Ishikawa (cell line): ENCODE data around the gene AGO3.

Source experiments
- FOXM1 ChIP-seq: IDR thresholded peaks from 2 replicates; pipeline ENCODE4 v1.6.1; 2012; ENCODE audit warnings: low read depth, borderline replicate concordance
- RAD21 ChIP-seq: IDR thresholded peaks from 2 replicates; pipeline ENCODE4 v1.6.1; 2012; ENCODE audit warnings: low read depth
- TAF1 ChIP-seq: IDR thresholded peaks from 2 replicates; pipeline ENCODE4 v1.6.1; 2012; ENCODE audit warnings: low read depth, mild to moderate bottlenecking
- ZBTB7A ChIP-seq: IDR thresholded peaks from 2 replicates; pipeline ENCODE4 v1.6.1; 2012; ENCODE audit warnings: low read depth
- TF ChIP-seq, protein P1 (sequence below): IDR thresholded peaks from 2 replicates; pipeline ENCODE4 v1.6.1; 2012
- TF ChIP-seq, protein P2 (sequence below): IDR thresholded peaks from 2 replicates; pipeline ENCODE4 v1.6.1; 2012; ENCODE audit warnings: low read depth, mild to moderate bottlenecking

DNA sequence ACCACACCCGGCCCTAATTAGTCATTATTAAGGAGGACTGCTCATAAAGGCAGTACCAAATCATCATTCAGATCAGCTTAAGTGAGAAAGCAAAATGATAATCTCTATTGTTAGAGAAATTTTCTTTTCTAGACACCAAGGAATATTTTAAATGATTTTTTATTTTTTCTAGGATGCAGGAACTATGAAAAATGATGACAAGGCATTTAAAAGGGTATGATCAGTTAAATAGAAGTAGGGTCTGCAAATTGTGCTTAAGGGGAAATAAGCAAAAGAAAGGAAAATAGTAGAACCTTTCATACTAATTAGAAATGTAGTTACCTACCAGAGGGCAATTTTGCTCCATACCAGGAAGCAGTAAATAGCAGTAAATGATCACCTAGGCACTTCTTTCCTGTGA is 131.4 kb downstream of the AGO3 start:
- TF ChIP-seq, protein P1, sequence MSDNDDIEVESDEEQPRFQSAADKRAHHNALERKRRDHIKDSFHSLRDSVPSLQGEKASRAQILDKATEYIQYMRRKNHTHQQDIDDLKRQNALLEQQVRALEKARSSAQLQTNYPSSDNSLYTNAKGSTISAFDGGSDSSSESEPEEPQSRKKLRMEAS, result no peak
- no peak for TF ChIP-seq TAF1
- TF ChIP-seq, protein P2, sequence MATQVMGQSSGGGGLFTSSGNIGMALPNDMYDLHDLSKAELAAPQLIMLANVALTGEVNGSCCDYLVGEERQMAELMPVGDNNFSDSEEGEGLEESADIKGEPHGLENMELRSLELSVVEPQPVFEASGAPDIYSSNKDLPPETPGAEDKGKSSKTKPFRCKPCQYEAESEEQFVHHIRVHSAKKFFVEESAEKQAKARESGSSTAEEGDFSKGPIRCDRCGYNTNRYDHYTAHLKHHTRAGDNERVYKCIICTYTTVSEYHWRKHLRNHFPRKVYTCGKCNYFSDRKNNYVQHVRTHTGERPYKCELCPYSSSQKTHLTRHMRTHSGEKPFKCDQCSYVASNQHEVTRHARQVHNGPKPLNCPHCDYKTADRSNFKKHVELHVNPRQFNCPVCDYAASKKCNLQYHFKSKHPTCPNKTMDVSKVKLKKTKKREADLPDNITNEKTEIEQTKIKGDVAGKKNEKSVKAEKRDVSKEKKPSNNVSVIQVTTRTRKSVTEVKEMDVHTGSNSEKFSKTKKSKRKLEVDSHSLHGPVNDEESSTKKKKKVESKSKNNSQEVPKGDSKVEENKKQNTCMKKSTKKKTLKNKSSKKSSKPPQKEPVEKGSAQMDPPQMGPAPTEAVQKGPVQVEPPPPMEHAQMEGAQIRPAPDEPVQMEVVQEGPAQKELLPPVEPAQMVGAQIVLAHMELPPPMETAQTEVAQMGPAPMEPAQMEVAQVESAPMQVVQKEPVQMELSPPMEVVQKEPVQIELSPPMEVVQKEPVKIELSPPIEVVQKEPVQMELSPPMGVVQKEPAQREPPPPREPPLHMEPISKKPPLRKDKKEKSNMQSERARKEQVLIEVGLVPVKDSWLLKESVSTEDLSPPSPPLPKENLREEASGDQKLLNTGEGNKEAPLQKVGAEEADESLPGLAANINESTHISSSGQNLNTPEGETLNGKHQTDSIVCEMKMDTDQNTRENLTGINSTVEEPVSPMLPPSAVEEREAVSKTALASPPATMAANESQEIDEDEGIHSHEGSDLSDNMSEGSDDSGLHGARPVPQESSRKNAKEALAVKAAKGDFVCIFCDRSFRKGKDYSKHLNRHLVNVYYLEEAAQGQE, result no peak
- TF ChIP-seq ZBTB7A, result no peak
- TF ChIP-seq FOXM1, result no peak
- no peak for TF ChIP-seq RAD21
